Measurements from ENCODE around the gene ZNF609.

Gene ZNF609

GRCh38 chr15:64678126-64678819 is 217.9 kb downstream of the ZNF609 start:
- no peak for DNase-seq

- no peak for DNase-seq
Observed at GRCh38 chr15:64680097-64680496, 219.7 kb downstream of the ZNF609 start.

DNA sequence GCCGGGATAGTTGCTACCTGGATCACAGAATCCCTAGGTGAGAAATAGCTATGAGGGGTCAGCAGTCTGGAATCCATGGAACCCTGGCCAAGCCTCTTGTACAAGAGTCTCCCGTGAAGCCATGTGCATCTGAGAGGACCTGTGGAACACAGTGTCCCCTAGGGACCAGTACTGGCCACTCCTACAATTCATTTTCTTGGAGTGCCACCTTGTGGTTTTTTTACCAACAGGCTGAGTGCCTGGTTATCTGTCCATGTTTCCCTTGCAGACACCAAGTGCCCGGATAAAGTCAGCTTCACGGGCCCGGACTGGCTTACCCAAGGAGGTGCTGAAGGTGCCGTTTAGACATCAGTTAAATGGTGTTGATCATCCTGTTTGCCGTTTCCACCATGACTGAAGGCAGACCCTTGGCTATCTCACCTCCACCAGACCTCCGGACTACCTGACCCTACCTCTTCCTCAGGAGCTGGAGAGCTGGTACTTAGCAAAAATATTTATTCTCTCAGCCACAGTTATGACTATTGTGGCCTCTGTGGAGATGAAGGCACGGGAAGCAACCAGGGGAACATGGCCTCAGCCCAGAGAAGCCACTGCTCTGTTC is 221.1 kb downstream of the ZNF609 start:
- peak; percentile 35 for DNase-seq

- DNase-seq, result no peak
Observed at GRCh38 chr15:64682255-64682654, 221.9 kb downstream of the ZNF609 start.

DNA sequence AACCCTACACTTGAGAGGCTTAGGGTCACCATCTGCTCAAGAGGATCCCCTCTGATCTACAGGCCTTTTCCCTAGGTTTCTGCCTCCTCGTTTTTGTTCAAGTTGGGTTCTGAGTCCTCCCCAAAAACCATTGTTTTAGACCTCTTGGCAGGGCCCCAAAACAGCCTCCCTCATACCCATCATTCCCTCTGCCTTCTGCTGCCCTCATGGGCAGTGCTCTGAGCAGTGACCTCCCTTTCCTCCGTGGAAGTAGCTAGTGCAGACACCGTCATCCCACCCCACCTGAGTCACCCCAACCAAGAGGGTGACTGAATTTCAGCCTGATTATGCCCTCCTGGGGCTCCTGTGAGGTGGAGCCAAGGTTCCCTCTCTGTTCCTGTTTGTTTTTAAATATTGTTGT is 223.0 kb downstream of the ZNF609 start:
- no peak for DNase-seq

DNA sequence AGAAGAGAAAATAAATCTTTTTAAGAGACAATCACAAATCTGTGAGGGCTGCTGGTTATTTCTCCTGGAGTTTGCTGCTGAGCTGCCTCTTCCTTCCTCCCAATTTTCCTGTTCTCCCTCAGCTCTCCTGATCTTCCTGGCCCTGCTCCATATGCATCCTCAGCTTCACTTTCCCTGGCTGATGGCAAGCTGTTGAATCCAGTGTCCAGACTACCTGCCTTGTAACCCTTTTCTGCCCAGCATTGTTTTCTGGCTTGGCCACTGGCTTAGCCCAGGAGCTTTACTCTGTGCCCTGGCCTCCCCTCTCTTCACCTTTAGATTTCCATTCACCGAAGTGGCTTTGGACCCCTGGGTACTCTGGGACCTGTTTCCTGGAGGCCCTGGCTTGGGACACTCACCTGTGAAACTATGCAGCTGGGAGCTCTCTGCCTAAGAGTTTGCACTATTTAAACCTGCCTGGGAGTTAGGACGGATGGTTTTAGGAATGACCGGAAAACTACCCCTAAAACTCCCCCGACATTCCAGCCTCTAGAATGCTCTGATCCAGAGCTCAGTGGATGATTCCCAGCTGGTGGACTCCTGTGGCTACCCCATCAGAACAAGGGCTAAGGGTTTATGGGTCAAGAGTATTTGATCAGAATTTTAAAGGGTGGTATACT is 225.0 kb downstream of the ZNF609 start:
- DNase-seq, result no peak

- DNase-seq, result peak; percentile 13
Observed at GRCh38 chr15:64686130-64686735, 225.9 kb downstream of the ZNF609 start.

DNA sequence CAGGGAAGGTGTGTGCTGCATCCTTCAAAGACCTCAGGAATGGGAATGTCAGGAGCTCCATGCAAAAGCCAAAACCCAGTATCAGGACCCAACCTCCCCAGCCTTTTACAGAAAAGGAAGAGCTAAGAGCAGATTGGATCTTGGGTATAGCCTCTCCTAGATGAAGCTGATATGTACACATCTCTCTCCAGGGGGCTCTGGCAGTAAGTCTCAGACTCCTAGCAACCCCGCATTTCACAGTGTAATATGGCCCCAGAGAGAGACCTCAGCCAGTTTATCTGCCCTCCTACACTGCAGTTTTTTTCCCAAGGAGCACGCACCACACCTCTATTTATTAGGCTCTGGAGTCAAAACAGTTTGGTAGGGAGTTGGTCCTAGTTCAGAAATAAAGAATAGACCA is 226.8 kb downstream of the ZNF609 start:
- DNase-seq, result no peak

GRCh38 chr15:64687688-64688087 is 227.3 kb downstream of the ZNF609 start:
- DNase-seq, result no peak

DNA sequence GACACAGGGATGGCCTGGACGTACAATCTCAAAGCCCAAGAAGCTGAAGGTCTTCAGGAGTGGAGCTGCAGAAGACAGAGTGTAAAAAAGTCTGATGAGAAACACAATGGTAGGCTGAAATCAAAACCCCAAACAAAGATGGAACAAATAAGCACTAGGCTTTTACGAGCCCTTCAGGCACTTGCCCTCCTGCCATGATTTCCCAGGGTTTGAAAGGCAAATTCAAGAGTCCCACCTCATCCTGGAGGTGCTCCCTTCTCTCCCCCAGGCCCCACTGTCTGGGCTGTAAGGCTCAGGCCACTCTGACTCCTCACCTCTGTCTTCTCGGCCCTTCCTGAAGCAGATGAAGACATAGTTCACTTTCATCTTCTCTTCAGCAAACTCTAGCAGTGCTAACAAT is 228.4 kb downstream of the ZNF609 start:
- no peak for DNase-seq

DNA sequence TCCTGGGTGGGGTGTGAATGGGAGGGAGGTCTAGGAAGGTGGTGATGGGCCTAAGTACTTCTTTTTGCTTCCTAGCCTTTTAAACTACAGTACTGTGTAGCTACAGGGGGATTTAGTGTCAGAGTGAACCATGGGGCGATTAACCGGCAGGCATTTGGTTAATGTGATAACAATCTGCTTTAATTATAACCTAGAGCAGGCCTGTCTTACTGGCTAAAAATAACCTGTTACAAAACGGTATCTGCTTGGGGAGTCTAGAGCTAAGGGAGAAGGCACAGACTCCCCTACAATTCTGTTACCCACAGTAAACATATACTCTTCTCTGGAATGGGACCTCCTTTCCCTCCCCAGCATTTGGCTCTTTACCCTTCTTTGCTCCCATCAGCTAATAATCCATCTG is 229.6 kb downstream of the ZNF609 start:
- DNase-seq, result no peak

GRCh38 chr15:64690578-64691296 is 230.4 kb downstream of the ZNF609 start:
- no peak for DNase-seq

DNA sequence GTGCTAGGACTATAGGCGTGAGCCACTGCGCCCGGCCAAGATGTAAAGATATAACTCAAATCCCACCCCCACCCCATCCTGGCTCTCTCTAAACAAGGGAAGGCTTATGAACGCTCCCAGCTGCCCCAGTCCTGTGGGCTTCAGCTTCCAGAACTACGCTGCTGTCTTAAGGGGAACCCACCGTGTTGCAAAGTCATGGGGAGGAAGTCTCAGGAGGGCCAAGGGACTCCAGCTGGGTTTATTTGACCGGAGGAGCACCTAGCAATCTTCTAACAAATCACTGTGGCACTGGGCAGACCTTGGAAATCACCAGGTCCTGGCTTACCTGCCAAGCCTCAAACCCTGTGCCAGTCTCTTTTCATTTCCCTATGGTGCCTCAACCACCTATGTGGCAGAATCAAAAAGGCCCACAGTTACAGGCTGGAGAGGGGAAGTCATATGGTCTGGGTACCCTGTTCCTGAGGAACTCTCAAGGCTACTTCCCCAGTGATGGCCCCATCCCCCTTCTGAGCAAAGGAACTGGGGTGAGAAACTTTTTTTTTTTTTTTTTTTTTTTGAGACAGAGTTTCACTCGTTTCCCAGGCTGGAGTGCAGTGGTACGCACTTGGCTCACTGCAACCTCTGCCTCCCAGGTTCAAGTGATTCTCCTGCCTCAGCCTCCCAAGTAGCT is 231.7 kb downstream of the ZNF609 start:
- no peak for DNase-seq

DNA sequence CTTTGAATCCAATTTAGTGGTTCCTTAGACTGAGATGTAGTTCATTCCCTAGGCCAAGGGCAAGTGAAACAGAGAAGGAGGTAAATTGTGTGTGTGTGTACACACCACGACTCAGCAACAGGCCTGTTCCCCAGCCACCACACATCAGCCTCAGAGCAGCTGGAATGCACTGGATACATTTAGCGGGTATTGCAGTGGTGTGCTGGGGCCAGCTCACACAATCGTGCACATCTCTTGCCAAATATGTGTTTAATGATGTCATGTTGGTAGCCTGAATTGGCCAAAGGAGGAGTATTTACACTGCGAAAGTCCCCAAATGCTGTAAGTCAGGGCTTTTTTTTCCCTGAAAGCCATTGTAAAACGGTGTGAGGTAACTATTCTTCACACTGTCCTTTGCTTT is 232.8 kb downstream of the ZNF609 start:
- DNase-seq, result no peak

GRCh38 chr15:64694816-64695215 is 234.4 kb downstream of the ZNF609 start:
- no peak for DNase-seq

DNA sequence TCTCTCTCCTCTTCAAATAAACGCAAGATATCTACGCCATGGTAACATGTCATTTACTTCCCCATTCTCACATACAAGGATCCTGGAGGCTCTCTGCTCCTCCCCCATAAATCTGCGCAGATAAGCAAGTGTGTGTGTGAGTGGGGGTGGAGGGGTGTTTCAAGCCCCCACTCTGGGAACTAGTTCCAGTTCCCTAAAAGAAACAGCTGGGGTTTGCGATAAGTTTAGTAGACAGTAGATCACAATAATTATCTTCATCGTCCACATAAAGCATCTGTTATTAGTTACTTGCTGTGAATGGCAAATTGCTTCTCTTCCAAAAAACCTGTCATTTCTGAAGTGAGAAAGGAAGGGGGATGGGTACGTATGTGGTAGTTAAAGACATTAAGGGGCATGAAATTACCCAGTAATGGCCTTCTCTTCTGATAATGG is 235.2 kb downstream of the ZNF609 start:
- DNase-seq, result no peak

DNA sequence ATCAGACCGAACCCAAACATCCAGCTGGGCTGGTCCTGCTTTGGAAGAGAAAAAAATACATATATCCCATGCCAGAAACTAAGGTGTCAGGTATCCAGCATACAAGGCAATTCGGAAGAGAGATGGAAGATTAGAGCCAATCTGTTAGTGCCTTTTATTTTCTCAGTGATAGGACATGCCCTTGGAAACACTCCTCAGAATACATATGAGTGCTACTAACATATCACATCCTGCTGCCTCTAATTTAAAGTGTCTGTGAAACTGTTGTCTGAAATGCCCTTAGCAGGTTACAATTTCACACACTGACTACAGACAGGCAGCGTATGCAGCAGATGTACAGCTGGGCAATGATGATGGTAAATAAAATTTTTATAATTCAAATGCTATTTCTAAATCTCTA is 236.1 kb downstream of the ZNF609 start:
- DNase-seq, result no peak

- DNase-seq, result no peak
Observed at GRCh38 chr15:64697911-64698369, 237.6 kb downstream of the ZNF609 start.

DNA sequence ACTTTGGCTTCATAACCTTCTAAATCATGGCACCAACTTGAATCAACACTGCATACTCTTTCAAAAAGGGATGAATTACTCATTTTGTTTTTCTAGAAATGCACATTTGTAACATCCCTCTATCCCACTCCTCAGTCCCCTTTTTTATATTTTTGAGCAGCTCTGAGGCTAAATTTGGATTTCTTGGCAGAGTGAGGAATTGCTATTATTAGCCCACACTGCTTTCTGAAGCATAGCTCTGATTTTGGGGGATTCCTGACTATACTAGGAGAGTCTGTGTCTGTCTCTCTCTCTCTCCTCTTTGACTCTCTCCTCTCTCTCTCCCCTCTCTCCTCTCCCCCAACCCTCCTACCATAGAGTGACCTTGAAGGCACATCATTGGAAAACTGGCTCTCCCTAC is 238.4 kb downstream of the ZNF609 start:
- no peak for DNase-seq

- DNase-seq, result no peak
Observed at GRCh38 chr15:64699751-64700388, 239.5 kb downstream of the ZNF609 start.

DNA sequence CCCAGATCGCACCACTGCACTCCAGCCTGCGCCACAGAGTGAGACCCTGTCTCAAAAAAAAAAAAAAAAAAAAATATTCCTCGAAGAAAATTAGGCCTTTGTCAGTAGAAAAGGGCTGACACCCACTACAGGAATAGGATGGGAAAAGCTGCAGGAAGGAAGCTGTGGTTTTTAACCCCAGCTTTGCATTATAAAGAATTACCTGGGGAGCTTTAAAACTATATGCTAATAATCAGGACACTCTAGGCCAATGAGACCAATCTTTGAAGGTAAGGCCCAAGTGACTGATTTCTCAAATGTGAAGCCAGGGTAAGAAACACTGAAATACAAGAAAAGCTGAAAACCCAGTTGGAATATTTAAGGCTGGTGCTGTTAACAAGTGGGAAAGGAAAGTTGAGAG is 240.7 kb downstream of the ZNF609 start:
- no peak for DNase-seq

Data from NCI-H2081 treated with DMSO at 0.1 percent for 48 hours (cell line).